MM.1S (cell line): ENCODE measurements around the gene ASCC3.

Experiments
- DNase-seq: peaks from one replicate; pipeline ENCODE4 v3.0.0-alpha.2; 2015
- H2AFZ ChIP-seq: fragments of 300-600 bp; sonication (generic); 2 replicates; pipeline ENCODE4 v1.6.0; 2016; ENCODE audit warnings: antibody characterized with exemption, low read length
- H3F3A ChIP-seq: fragments of 300-600 bp; sonication (generic); 2 replicates; pipeline ENCODE4 v1.6.1; 2016; ENCODE audit warnings: mild to moderate bottlenecking, antibody characterized with exemption, low read length, moderate library complexity, mixed read lengths; ENCODE audit not compliant: insufficient read depth
- H3K27ac ChIP-seq: fragments of 300-600 bp; sonication (generic); 2 replicates; pipeline ENCODE4 v1.5.1; 2016; ENCODE audit warnings: mild to moderate bottlenecking, low read length
- H3K27me3 ChIP-seq: fragments of 300-600 bp; sonication (generic); replicated peaks from 2 replicates; pipeline ENCODE4 v1.6.0; 2016; ENCODE audit warnings: low read length; ENCODE audit not compliant: insufficient read depth
- H3K36me3 ChIP-seq: fragments of 300-600 bp; sonication (generic); replicated peaks from 2 replicates; pipeline ENCODE4 v1.6.1; 2016; ENCODE audit warnings: mild to moderate bottlenecking, low read length, mixed read lengths; ENCODE audit not compliant: insufficient read depth
- H3K4me1 ChIP-seq: fragments of 300-600 bp; sonication (generic); 2 replicates; pipeline ENCODE4 v1.6.1; 2016; ENCODE audit warnings: low read length, mixed read lengths
- H3K4me2 ChIP-seq: fragments of 300-600 bp; sonication (generic); 2 replicates; pipeline ENCODE4 v1.6.0; 2016; ENCODE audit warnings: low read depth, low read length
- H3K4me3 ChIP-seq: fragments of 300-600 bp; sonication (generic); 2 replicates; pipeline ENCODE4 v1.5.1; 2016; ENCODE audit warnings: low read length, mixed read lengths
- H3K79me2 ChIP-seq: fragments of 300-600 bp; sonication (generic); 2 replicates; pipeline ENCODE4 v1.6.1; 2016; ENCODE audit warnings: mixed run types, low read length, mixed read lengths
- H3K9ac ChIP-seq: fragments of 300-600 bp; sonication (generic); 2 replicates; pipeline ENCODE4 v1.6.1; 2016; ENCODE audit warnings: low read length, mixed read lengths
- H3K9me2 ChIP-seq: fragments of 300-600 bp; sonication (generic); replicated peaks from 2 replicates; pipeline ENCODE4 v1.6.1; 2016; ENCODE audit warnings: mild to moderate bottlenecking, low read length, mixed read lengths; ENCODE audit not compliant: insufficient read depth
- H3K9me3 ChIP-seq: fragments of 300-600 bp; sonication (generic); replicated peaks from 2 replicates; pipeline ENCODE4 v1.6.1; 2016; ENCODE audit warnings: mild to moderate bottlenecking, low read length, mixed read lengths; ENCODE audit not compliant: insufficient read depth
- H4K20me1 ChIP-seq: fragments of 300-600 bp; sonication (generic); 2 replicates; pipeline ENCODE4 v1.6.1; 2016; ENCODE audit warnings: mild to moderate bottlenecking, low read length, moderate library complexity, mixed read lengths; ENCODE audit not compliant: insufficient read depth
- CTCF ChIP-seq: fragments of 300-600 bp; sonication (generic); IDR thresholded peaks from 2 replicates; pipeline ENCODE4 v1.5.1; 2016; ENCODE audit warnings: antibody characterized with exemption, low read length, mixed read lengths
- EZH2 ChIP-seq: fragments of 300-600 bp; sonication (generic); optimal IDR thresholded peaks from 2 replicates; pipeline ENCODE3; 2017; ENCODE audit warnings: low read depth, mild to moderate bottlenecking, antibody characterized with exemption, low read length, mixed read lengths
- EZH2phosphoT487 ChIP-seq: fragments of 300-600 bp; sonication (generic); IDR thresholded peaks from 2 replicates; pipeline ENCODE4 v1.6.1; 2018; ENCODE audit warnings: antibody characterized with exemption, low read length

The ASCC3 gene

GRCh38 chr6:100753421-100753820 is 127.7 kb downstream of the ASCC3 start:
- no peak for DNase-seq
- Histone ChIP-seq H3K9me2 (no peaks in the 10 kb centered on the region), H3K27ac (no peak overlapping the region), H3K36me3 (no peaks in the 10 kb centered on the region), H4K20me1 (no peaks in the 10 kb centered on the region), H3K4me2 (no peak overlapping the region), H3K9me3 (no peaks in the 10 kb centered on the region), H3K27me3 (no peaks in the 10 kb centered on the region), H3K4me1 (no peaks in the 10 kb centered on the region), H3K4me3 (no peak overlapping the region), H3K79me2 (no peaks in the 10 kb centered on the region), H3K9ac (no peak overlapping the region), H2AFZ (no peak overlapping the region), H3F3A (no peaks in the 10 kb centered on the region)
- TF ChIP-seq CTCF = no peak
- no peak for TF ChIP-seq EZH2phosphoT487
- TF ChIP-seq EZH2 = no peak

GRCh38 chr6:100751590-100751989 is 129.5 kb downstream of the ASCC3 start:
- no peak for DNase-seq
- Histone ChIP-seq H3K9me3 (no peaks in the 10 kb centered on the region), H4K20me1 (no peaks in the 10 kb centered on the region), H3F3A (no peaks in the 10 kb centered on the region), H3K27ac (no peak overlapping the region), H3K79me2 (no peaks in the 10 kb centered on the region), H3K9ac (no peak overlapping the region), H3K27me3 (no peaks in the 10 kb centered on the region), H3K4me3 (no peak overlapping the region), H2AFZ (no peak overlapping the region), H3K9me2 (no peaks in the 10 kb centered on the region), H3K4me1 (no peaks in the 10 kb centered on the region), H3K4me2 (no peak overlapping the region), H3K36me3 (no peaks in the 10 kb centered on the region)
- TF ChIP-seq CTCF (no peak), EZH2 (no peak), EZH2phosphoT487 (no peak)

DNA sequence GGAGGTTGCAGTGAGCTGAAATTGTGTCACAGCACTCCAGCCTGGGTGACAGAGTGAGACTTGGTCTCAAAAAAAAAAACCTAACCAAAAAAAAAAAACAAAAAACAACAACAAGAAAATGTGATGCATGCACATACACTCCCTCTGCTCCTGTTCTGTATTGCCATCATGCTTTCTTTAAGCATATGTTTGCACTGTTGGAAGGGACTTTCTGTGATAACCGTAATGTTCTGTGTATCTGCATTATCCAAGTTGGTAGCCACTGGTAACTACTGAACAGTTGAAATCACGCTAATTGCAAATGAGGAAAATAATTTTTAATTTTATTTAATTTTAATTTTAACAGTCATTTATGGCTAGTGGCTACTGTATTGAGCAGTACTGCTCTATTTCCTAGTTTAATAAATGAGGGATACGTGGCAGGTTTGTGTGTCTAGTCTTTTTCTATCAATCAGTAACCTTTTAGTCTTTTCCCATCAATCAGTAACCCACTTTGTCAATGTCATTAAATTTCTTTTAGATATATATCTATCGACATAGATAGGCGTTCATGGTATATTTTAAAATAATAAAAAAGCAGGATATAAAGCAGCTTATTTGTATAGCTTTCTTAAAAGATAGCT is 135.6 kb downstream of the ASCC3 start:
- TF ChIP-seq CTCF (no peak), EZH2phosphoT487 (no peak), EZH2 (no peak)
- H3K79me2 ChIP-seq = no peaks in the 10 kb centered on the region
- peaks cover 2% of the 10 kb centered on the region; the same call in 1 of the 2 replicates for H3K36me3 ChIP-seq
- H3F3A ChIP-seq = no peaks in the 10 kb centered on the region
- H3K27me3 ChIP-seq = no peaks in the 10 kb centered on the region
- no peak overlapping the region for H3K9ac ChIP-seq
- no peak overlapping the region for H2AFZ ChIP-seq
- no peak overlapping the region for H3K27ac ChIP-seq
- H3K9me2 ChIP-seq = no peaks in the 10 kb centered on the region
- H3K9me3 ChIP-seq = no peaks in the 10 kb centered on the region
- DNase-seq = no peak
- H3K4me3 ChIP-seq = no peak overlapping the region
- H4K20me1 ChIP-seq = no peaks in the 10 kb centered on the region
- no peak overlapping the region for H3K4me2 ChIP-seq
- H3K4me1 ChIP-seq = no peaks in the 10 kb centered on the region
